GM12878 (cell line): ENCODE results near the gene ZNF860. TPM values are rescaled to one million over a fixed set of nuclear protein-coding genes. Genes with fewer than 3 reads are reported as not detected.

Source experiments
- ATAC-seq: fragments of 200-7000 bp; cut with Tn5 transposase; 3 replicates; pipeline ENCODE4 v1.9.1; 2020; ENCODE audit warnings: mild to moderate bottlenecking, moderate library complexity
- BruUV-seq: library from RNA; stranded (reverse); fragments of 400-500 nt; replicated peaks from 2 replicates; lab custom pipeline; 2021; lab: Mats Ljungman, UMichigan
- CTCF ChIA-PET: fragments of 300-600 bp; sonication (Branson Sonifier 250); formaldehyde crosslinking; extraction: SDS; loops from one replicate; lab custom pipeline; 2021; ENCODE audit warnings: inconsistent platforms; lab: Yijun Ruan, JAX
- POLR2A ChIA-PET: fragments of 350-600 bp; formaldehyde crosslinking; extraction: SDS; loops from one replicate; lab custom pipeline; 2021; ENCODE audit warnings: inconsistent platforms; lab: Charles Lee
- RAD21 ChIA-PET: fragments of 300-600 bp; sonication (Branson Sonifier 250); formaldehyde crosslinking; loops from one replicate; lab custom pipeline; 2023; ENCODE audit warnings: antibody characterized with exemption; ENCODE audit not compliant: unreplicated experiment; lab: Charles Lee
- SMC1A ChIA-PET: fragments of 300-600 bp; sonication (Branson Sonifier 250); formaldehyde crosslinking; loops from one replicate; lab custom pipeline; 2023; ENCODE audit not compliant: unreplicated experiment, uncharacterized antibody; lab: Charles Lee
- DNase-seq: peaks from one replicate; pipeline ENCODE4 v3.0.0-alpha.2; 2011; ENCODE audit warnings: low read depth, low spot score
- FAIRE-seq: peaks from 3 replicates; lab custom pipeline; 2011; peaks lifted over from hg19 to GRCh38; lab: Jason Lieb, UNC
- H2AFZ ChIP-seq: 2 replicates; pipeline ENCODE4 v1.6.0; 2011; ENCODE audit warnings: low read depth, low read length, control low read depth; ENCODE audit not compliant: control insufficient read depth
- H3K27ac ChIP-seq: 2 replicates; pipeline ENCODE4 v1.5.1; 2011; ENCODE audit warnings: control low read depth; ENCODE audit not compliant: control insufficient read depth, insufficient read depth
- H3K27me3 ChIP-seq, 2 experiments: replicated peaks in 1 of 2; 2 replicates each; pipeline versions ENCODE4 v1.6.0 to v1.6.1; 2011; ENCODE audit warnings: low read length in 1 of 2; ENCODE audit not compliant: control insufficient read depth in 2 of 2, insufficient read depth in 2 of 2
- H3K36me3 ChIP-seq, 2 experiments: 2 replicates each; pipeline ENCODE4 v1.5.1; 2011; ENCODE audit warnings: low read length in 1 of 2; ENCODE audit not compliant: control insufficient read depth in 2 of 2, insufficient read depth in 2 of 2
- H3K4me1 ChIP-seq: 2 replicates; pipeline ENCODE4 v1.6.1; 2011; ENCODE audit warnings: mild to moderate bottlenecking, low read length, moderate library complexity, mixed read lengths; ENCODE audit not compliant: control insufficient read depth, insufficient read depth
- H3K4me2 ChIP-seq: 2 replicates; pipeline ENCODE4 v1.6.0; 2011; ENCODE audit warnings: control low read depth; ENCODE audit not compliant: control insufficient read depth, insufficient read depth
- H3K4me3 ChIP-seq: fragments of 200-600 bp; sonication (generic); 2 replicates; pipeline ENCODE4 v1.5.1; 2016
- H3K79me2 ChIP-seq: 2 replicates; pipeline ENCODE4 v1.6.0; 2011; ENCODE audit warnings: low read length; ENCODE audit not compliant: control insufficient read depth, insufficient read depth
- H3K9ac ChIP-seq: 2 replicates; pipeline ENCODE4 v1.8.0; 2011; ENCODE audit warnings: low read length, control low read depth, mixed read lengths; ENCODE audit not compliant: control insufficient read depth, insufficient read depth
- H3K9me3 ChIP-seq: replicated peaks from 3 replicates; pipeline ENCODE4 v1.5.1; 2011; ENCODE audit warnings: mild to moderate bottlenecking, low read length; ENCODE audit not compliant: control insufficient read depth, insufficient read depth
- H4K20me1 ChIP-seq: 2 replicates; pipeline ENCODE4 v1.6.0; 2011; ENCODE audit not compliant: control insufficient read depth, insufficient read depth
- BCL11A ChIP-seq: IDR thresholded peaks from 2 replicates; pipeline ENCODE4 v1.6.1; 2011; ENCODE audit warnings: low read depth, low read length
- BHLHE40 ChIP-seq, 2 experiments: fragments of 450-650 bp in 1 of 2; IDR thresholded peaks; 2 replicates each; pipeline ENCODE4 v1.6.1; 2011 to 2017; ENCODE audit warnings: low read depth in 2 of 2, borderline replicate concordance in 1 of 2, improper control_type of control experiment in 1 of 2, low read length in 1 of 2, mild to moderate bottlenecking in 1 of 2
- EP300 ChIP-seq, 2 experiments: fragments of 150-350 bp in 1 of 2; IDR thresholded peaks; 2 replicates each; pipeline ENCODE4 v1.6.1; 2011 to 2012; ENCODE audit warnings: low read depth in 2 of 2, low read length in 2 of 2, borderline replicate concordance in 1 of 2, improper control_type of control experiment in 1 of 2, inconsistent platforms in 1 of 2; ENCODE audit not compliant: control insufficient read depth in 1 of 2
- HDAC6 ChIP-seq: fragments of 200-600 bp; sonication (generic); IDR thresholded peaks from one replicate; pipeline ENCODE4 v1.8.0; 2017; ENCODE audit warnings: antibody characterized with exemption; ENCODE audit not compliant: unreplicated experiment
- IKZF1 ChIP-seq: fragments of 450-650 bp; conservative IDR thresholded peaks from 2 replicates; pipeline ENCODE4 v1.6.1; 2017; ENCODE audit warnings: antibody characterized with exemption, mild to moderate bottlenecking
- JUND ChIP-seq: IDR thresholded peaks from 2 replicates; pipeline ENCODE4 v1.6.1; 2012; ENCODE audit warnings: low read depth, mild to moderate bottlenecking, low read length, improper control_type of control experiment, moderate library complexity
- RAD21 ChIP-seq: IDR thresholded peaks from 2 replicates; pipeline ENCODE4 v1.6.1; 2011; ENCODE audit warnings: mild to moderate bottlenecking, low read depth, low read length, moderate library complexity; ENCODE audit not compliant: insufficient read depth
- SUPT20H ChIP-seq: IDR thresholded peaks from 2 replicates; pipeline ENCODE4 v1.6.1; 2011; ENCODE audit warnings: low read depth, mild to moderate bottlenecking, low read length, moderate library complexity, borderline replicate concordance; ENCODE audit not compliant: control insufficient read depth
- TCF12 ChIP-seq: IDR thresholded peaks from 2 replicates; pipeline ENCODE4 v1.6.1; 2011; ENCODE audit warnings: low read depth, mild to moderate bottlenecking, low read length
- WRNIP1 ChIP-seq: IDR thresholded peaks from 2 replicates; pipeline ENCODE4 v1.6.1; 2011; ENCODE audit warnings: low read depth, low read length, improper control_type of control experiment, borderline replicate concordance
- YY1 ChIP-seq: IDR thresholded peaks from 2 replicates; pipeline ENCODE4 v1.6.1; 2011; ENCODE audit warnings: low read depth, mild to moderate bottlenecking, low read length
- ZNF384 ChIP-seq: IDR thresholded peaks from 2 replicates; pipeline ENCODE4 v1.6.1; 2012; ENCODE audit warnings: low read depth, mild to moderate bottlenecking, low read length, improper control_type of control experiment, borderline replicate concordance
- ZSCAN29 ChIP-seq: fragments of 450-650 bp; IDR thresholded peaks from 2 replicates; pipeline ENCODE4 v1.6.1; 2017; ENCODE audit warnings: mild to moderate bottlenecking, moderate library complexity
- WGBS: methylation state at CpG from one replicate; pipeline ENCODE4 v1.1.6; 2016; ENCODE audit warnings: low lambda C conversion rate; ENCODE audit not compliant: insufficient replicate concordance, insufficient coverage; ENCODE audit errors: missing lambda C conversion rate; 5-methylcytosine and 5-hydroxymethylcytosine counted together
- in situ Hi-C: fragments of 300-500 bp; cut with MboI; formaldehyde crosslinking; loops from 9 replicates; pipeline ENCODE4 v1.14.3; 2018; ENCODE audit warnings: mixed read lengths
- intact Hi-C: fragments of 100-400 bp; cut with micrococcal nuclease; formaldehyde crosslinking; loops from one replicate; pipeline ENCODE4 v1.14.2; 2022; ENCODE audit not compliant: unreplicated experiment
- polyA plus RNA-seq, 11 experiments: library from polyadenylated mRNA; depleted of rRNA in 4 of 11; unstranded in 6 of 11; stranded (reverse) in 5 of 11; fragments of >200 nt; fragmentation: Nextera tagmentation in 4 of 11; fragmentation: Illumina TruSeq in 1 of 11; extraction: Ambion mirVana in 4 of 11; extraction: Trizol in 1 of 11; gene quantifications; 1 replicate in 1 of 11; 2 replicates in 10 of 11; pipeline versions ENCODE4 v1.2.1 to v1.2.3, GENCODE V29; 2011 to 2016; ENCODE audit warnings: inconsistent platforms in 2 of 11, missing spikeins in 2 of 11, low read depth in 1 of 11
- total RNA-seq, 4 experiments: library from RNA; depleted of rRNA in 3 of 4; stranded (reverse); fragments of >200 nt in 3 of 4; fragmentation: Illumina TruSeq in 1 of 4; extraction: Trizol in 1 of 4; gene quantifications; 2 replicates each; pipeline versions ENCODE4 v1.2.1 to v1.2.3, GENCODE V29; 2013 to 2021
- TF ChIP-seq, protein P1 (sequence below): IDR thresholded peaks from 2 replicates; pipeline ENCODE4 v1.6.1; 2012; ENCODE audit warnings: low read depth, low read length, improper control_type of control experiment
- TF ChIP-seq, protein P2 (sequence below): fragments of 450-650 bp; conservative IDR thresholded peaks from 2 replicates; pipeline ENCODE4 v1.6.1; 2017; ENCODE audit warnings: mild to moderate bottlenecking, moderate library complexity
- TF ChIP-seq, protein P3 (sequence below): fragments of 450-650 bp; IDR thresholded peaks from 2 replicates; pipeline ENCODE4 v1.6.1; 2017; ENCODE audit warnings: mild to moderate bottlenecking, low read depth, inconsistent platforms; ENCODE audit not compliant: poor library complexity, severe bottlenecking
- TF ChIP-seq, protein P4 (sequence below): fragments of 450-650 bp; IDR thresholded peaks from 2 replicates; pipeline ENCODE4 v1.6.1; 2017; ENCODE audit warnings: mild to moderate bottlenecking

The ZNF860 gene
- total and polyA plus RNA-seq, 10 of the 15 experiments (the other 5 are each of a cell fraction or from before 2014, with no cell fraction given), result not detected

DNA sequence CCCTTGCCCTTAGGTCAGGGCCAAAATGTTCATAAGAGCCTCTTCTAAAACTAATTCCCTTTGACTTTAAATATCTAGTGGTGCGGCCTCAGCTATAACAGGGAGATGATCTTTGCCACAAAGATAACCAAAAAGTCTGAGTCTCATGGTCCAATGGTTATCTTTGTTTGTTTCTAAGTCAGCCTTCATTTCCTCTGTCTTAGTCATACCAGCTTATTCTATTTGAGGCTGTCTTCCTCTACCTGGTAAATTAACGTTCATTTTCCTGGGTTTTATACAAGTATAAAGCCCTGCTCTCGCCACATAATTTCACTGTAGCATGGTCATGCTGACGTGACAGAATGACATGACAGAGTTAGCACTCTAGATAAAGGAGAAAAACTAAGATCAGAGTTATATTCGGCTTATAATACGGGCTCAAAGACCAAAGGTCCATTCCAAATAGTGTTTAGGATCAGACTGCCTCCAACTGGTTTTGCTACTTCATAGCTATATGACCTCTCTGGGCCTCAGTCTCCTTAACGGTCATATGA is 18.4 kb downstream of the ZNF860 start:
- ATAC-seq (no peak), DNase-seq (no peak), FAIRE-seq (no peak)
- ChIA-PET POLR2A (no interaction called here), RAD21 (no interaction called here), CTCF (no interaction called here), SMC1A (no interaction called here)
- no peaks in the 10 kb centered on the region for H3K9me3 ChIP-seq
- H3K4me2 ChIP-seq, result 0 out of 2 replicates have a peak overlapping the region, but pooled peaks have one; percentile 28
- whole genome bisulfite sequencing, result 34% methylated on average over 7 of the region's 7 CpGs
- no peaks in the 10 kb centered on the region for H3K79me2 ChIP-seq
- H3K4me1 ChIP-seq, result no peaks in the 10 kb centered on the region
- no peak overlapping the region for H3K4me3 ChIP-seq
- no peak overlapping the region for H3K9ac ChIP-seq
- H3K27ac ChIP-seq, result no peak overlapping the region
- no peaks in the 10 kb centered on the region for H3K27me3 ChIP-seq
- no TSS peak for BruUV-seq
- no peaks in the 10 kb centered on the region for H3K36me3 ChIP-seq
- in situ Hi-C loops (no loop called here), intact Hi-C loops (no loop called here)
- no peak overlapping the region for H2AFZ ChIP-seq
- H4K20me1 ChIP-seq, result no peaks in the 10 kb centered on the region; the same call in 1 of the 2 replicates
- TF ChIP-seq, protein P1, sequence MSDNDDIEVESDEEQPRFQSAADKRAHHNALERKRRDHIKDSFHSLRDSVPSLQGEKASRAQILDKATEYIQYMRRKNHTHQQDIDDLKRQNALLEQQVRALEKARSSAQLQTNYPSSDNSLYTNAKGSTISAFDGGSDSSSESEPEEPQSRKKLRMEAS, result no peak
- TF ChIP-seq, protein P2, sequence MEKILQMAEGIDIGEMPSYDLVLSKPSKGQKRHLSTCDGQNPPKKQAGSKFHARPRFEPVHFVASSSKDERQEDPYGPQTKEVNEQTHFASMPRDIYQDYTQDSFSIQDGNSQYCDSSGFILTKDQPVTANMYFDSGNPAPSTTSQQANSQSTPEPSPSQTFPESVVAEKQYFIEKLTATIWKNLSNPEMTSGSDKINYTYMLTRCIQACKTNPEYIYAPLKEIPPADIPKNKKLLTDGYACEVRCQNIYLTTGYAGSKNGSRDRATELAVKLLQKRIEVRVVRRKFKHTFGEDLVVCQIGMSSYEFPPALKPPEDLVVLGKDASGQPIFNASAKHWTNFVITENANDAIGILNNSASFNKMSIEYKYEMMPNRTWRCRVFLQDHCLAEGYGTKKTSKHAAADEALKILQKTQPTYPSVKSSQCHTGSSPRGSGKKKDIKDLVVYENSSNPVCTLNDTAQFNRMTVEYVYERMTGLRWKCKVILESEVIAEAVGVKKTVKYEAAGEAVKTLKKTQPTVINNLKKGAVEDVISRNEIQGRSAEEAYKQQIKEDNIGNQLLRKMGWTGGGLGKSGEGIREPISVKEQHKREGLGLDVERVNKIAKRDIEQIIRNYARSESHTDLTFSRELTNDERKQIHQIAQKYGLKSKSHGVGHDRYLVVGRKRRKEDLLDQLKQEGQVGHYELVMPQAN, result no peak
- TF ChIP-seq SUPT20H (no peak), JUND (no peak), YY1 (no peak), ZNF384 (no peak), BHLHE40 (IDR thresholded peaks at IDR 0.05; ENCODE audit: borderline replicate concordance in 1 of 2, low read depth in 2 of 2, low read length in 1 of 2) (no peak), EP300 (IDR thresholded peaks at IDR 0.05; ENCODE audit: borderline replicate concordance in 1 of 2, control insufficient read depth in 1 of 2, low read depth in 2 of 2, low read length in 2 of 2) (no peak), WRNIP1 (no peak), ZSCAN29 (no peak), HDAC6 (no peak), RAD21 (no peak), IKZF1 (no peak), BCL11A (no peak), TCF12 (no peak)
- TF ChIP-seq, protein P3, sequence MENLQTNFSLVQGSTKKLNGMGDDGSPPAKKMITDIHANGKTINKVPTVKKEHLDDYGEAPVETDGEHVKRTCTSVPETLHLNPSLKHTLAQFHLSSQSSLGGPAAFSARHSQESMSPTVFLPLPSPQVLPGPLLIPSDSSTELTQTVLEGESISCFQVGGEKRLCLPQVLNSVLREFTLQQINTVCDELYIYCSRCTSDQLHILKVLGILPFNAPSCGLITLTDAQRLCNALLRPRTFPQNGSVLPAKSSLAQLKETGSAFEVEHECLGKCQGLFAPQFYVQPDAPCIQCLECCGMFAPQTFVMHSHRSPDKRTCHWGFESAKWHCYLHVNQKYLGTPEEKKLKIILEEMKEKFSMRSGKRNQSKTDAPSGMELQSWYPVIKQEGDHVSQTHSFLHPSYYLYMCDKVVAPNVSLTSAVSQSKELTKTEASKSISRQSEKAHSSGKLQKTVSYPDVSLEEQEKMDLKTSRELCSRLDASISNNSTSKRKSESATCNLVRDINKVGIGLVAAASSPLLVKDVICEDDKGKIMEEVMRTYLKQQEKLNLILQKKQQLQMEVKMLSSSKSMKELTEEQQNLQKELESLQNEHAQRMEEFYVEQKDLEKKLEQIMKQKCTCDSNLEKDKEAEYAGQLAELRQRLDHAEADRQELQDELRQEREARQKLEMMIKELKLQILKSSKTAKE, result no peak
- TF ChIP-seq, protein P4, sequence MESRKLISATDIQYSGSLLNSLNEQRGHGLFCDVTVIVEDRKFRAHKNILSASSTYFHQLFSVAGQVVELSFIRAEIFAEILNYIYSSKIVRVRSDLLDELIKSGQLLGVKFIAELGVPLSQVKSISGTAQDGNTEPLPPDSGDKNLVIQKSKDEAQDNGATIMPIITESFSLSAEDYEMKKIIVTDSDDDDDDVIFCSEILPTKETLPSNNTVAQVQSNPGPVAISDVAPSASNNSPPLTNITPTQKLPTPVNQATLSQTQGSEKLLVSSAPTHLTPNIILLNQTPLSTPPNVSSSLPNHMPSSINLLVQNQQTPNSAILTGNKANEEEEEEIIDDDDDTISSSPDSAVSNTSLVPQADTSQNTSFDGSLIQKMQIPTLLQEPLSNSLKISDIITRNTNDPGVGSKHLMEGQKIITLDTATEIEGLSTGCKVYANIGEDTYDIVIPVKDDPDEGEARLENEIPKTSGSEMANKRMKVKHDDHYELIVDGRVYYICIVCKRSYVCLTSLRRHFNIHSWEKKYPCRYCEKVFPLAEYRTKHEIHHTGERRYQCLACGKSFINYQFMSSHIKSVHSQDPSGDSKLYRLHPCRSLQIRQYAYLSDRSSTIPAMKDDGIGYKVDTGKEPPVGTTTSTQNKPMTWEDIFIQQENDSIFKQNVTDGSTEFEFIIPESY, result no peak
